HFF-Myc (cell line): ENCODE data around the gene SSPN.

Source experiments
- DNase-seq: peaks from one replicate; pipeline ENCODE4 v3.0.0-alpha.2; 2011; ENCODE audit warnings: low read depth; ENCODE audit errors: extremely low read depth
- H3K4me3 ChIP-seq: replicated peaks from 2 replicates; pipeline ENCODE4 v1.5.1; 2011; ENCODE audit warnings: low read depth, mild to moderate bottlenecking, control low read depth, low read length
- CTCF ChIP-seq: IDR thresholded peaks from 2 replicates; pipeline ENCODE4 v1.5.1; 2012; ENCODE audit warnings: mild to moderate bottlenecking, low read depth, low read length, control low read depth; ENCODE audit errors: missing control alignments

Gene SSPN

GRCh38 chr12:26195641-26196420 lies 458 bp downstream of the SSPN start:
- no peak for DNase-seq

GRCh38 chr12:26196421-26196716 lies 996 bp downstream of the SSPN start:
- no peak for DNase-seq
- TF ChIP-seq CTCF: no peak
- peak overlapping the region; percentile 44 for H3K4me3 ChIP-seq

More at GRCh38 chr12:26195641-26196420, 458 bp downstream of the SSPN start:
- no peak for TF ChIP-seq CTCF
- H3K4me3 ChIP-seq: peak overlapping the region; percentile 44

GRCh38 chr12:26197832-26198231 lies 2.5 kb downstream of the SSPN start:
- no peak for DNase-seq
- H3K4me3 ChIP-seq: no peak overlapping the region
- no peak for TF ChIP-seq CTCF

GRCh38 chr12:26198742-26199141 lies 3.4 kb downstream of the SSPN start:
- DNase-seq: no peak
- TF ChIP-seq CTCF: no peak
- H3K4me3 ChIP-seq: no peak overlapping the region

DNA sequence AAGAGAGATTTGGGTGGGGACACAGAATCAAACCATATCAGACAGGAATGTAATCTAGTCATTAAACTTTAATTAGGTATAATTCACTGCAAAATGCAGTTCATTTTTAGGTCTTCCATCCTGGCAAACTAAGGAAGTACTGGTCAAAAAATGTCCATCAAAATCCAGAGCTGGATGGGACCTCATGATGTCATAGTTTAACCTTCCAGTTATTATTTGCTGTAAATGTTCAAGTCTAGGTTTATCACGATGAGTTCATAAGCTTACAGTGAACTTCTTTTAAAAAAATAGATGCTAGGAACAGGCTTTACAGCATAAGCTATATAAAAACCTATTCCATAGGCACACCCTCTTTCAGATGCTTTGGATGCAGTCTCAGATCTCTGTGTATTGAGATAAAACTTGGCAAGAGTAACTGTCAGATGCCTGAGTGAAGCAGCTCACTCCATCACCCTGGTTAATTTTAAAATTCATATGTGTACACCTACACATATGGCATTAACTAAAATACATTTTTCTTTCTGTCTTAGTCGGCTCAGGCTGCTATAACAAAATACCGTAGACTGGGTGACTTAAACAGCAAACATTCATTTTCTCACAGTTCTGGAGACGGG lies 7.9 kb downstream of the SSPN start:
- no peak for DNase-seq
- no peak for TF ChIP-seq CTCF
- H3K4me3 ChIP-seq: no peak overlapping the region

DNA sequence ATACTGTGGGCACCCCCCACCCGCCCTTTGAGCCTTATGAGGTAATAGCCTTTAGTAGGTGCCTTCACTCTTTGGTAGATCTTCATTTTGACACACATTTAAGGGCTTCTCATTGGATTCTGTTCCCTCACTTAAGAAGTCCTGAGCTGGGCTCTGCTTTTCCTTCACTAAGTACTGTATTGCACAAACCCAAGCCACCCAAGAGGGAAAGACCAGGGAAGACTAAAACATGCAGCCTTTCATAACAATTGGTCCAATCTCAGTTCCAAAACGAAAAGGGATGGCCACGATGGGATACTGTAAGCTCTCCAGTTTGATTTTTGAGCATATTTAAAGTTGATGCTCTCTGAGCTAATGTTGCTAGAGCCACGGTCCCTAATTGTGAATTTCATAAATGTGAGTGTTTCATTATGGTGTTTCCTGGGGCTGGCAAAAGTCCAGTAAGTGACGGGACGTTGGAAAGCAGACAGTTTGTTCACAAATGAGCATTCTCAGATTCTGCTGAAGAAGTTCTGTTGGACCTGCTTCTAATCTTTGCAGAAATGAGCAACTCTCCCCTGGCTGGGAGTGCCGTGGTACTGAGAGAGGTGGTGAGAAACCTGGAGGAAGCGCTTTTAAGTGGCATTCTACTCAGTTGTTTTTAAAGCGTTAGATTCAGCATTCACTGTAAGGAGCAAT lies 9.4 kb downstream of the SSPN start:
- no peak for DNase-seq
- H3K4me3 ChIP-seq: no peak overlapping the region
- TF ChIP-seq CTCF: no peak
